Upper lobe of left lung (tissue), 6 donors: Measurements from ENCODE around the gene SUPV3L1. TPM values are rescaled to one million over a fixed set of nuclear protein-coding genes. Genes with fewer than 3 reads are reported as not detected.

Experiments used
- ATAC-seq, 2 donors: fragments of 200-7000 bp; cut with Tn5 transposase; one replicate each; pipeline ENCODE4 v1.9.1; 2022; ENCODE audit warnings: mild to moderate bottlenecking in 2 of 2, moderate library complexity in 2 of 2; ENCODE audit not compliant: low FRiP score in 2 of 2
- DNase-seq, 2 donors: peaks; one replicate each; pipeline ENCODE4 v3.0.0-alpha.2; 2019 to 2020
- H3K27ac ChIP-seq, 4 donors: fragments of 200-600 bp; sonication (generic); one replicate each; pipeline ENCODE4 v1.5.1; 2016 to 2019
- H3K27me3 ChIP-seq, 4 donors: fragments of 200-600 bp; sonication (generic); one replicate each; pipeline ENCODE4 v1.5.1; 2017 to 2019
- H3K36me3 ChIP-seq, 4 donors: fragments of 200-600 bp; sonication (generic); one replicate each; pipeline ENCODE4 v1.5.1; 2016 to 2019
- H3K4me1 ChIP-seq, 4 donors: fragments of 200-600 bp; sonication (generic); one replicate each; pipeline ENCODE4 v1.5.1; 2018 to 2019
- H3K4me3 ChIP-seq, 4 donors: fragments of 200-600 bp; sonication (generic); one replicate each; pipeline ENCODE4 v1.5.1; 2017 to 2019; ENCODE audit warnings: mild to moderate bottlenecking in 2 of 4, moderate library complexity in 1 of 4
- H3K9me3 ChIP-seq, 4 donors: fragments of 200-600 bp; sonication (generic); one replicate each; pipeline ENCODE4 v1.5.1; 2018 to 2019
- EP300 ChIP-seq, 4 donors: sonication (generic); formaldehyde crosslinking; IDR thresholded peaks; one replicate each; pipeline ENCODE4 v1.5.1; 2017; ENCODE audit warnings: antibody characterized with exemption in 4 of 4, control low read depth in 2 of 4
- POLR2A ChIP-seq, 4 donors: fragments of 450-650 bp; IDR thresholded peaks; one replicate each; pipeline ENCODE4 v1.5.1; 2016 to 2017; ENCODE audit warnings: antibody characterized with exemption in 4 of 4, mild to moderate bottlenecking in 2 of 4
- POLR2AphosphoS5 ChIP-seq, 2 donors: sonication (generic); formaldehyde crosslinking; IDR thresholded peaks; one replicate each; pipeline ENCODE4 v1.5.1; 2017; ENCODE audit warnings: antibody characterized with exemption in 2 of 2
- WGBS, 2 donors: methylation state at CpG; one replicate each; pipeline ENCODE4 v1.1.5; 2017 to 2018; 5-methylcytosine and 5-hydroxymethylcytosine counted together
- total RNA-seq, 6 donors: library from RNA; depleted of rRNA in 4 of 6; stranded (reverse); fragments of >200 nt in 4 of 6; gene quantifications; one replicate each; pipeline versions ENCODE4 v1.1.0 to v1.2.1, GENCODE V29; 2016 to 2021
- TF ChIP-seq, protein P1 (sequence below), 6 experiments: fragments of 450-650 bp in 4 of 6; fragments of 200-600 bp in 2 of 6; sonication (generic) in 2 of 6; IDR thresholded peaks; one replicate each; pipeline ENCODE4 v1.5.1; 2016 to 2019; ENCODE audit warnings: antibody characterized with exemption in 6 of 6
- donor health status: DM: no; HTN: no; CAD: no; lungs with moderate emphysema.
- donor health status: DM: no; HTN: yes; CAD: no; lungs with severe emphysema.

Gene SUPV3L1
- total RNA-seq, 6 donors from 2014 or later, result 17.0 to 47.1 (median 21.5) TPM

DNA sequence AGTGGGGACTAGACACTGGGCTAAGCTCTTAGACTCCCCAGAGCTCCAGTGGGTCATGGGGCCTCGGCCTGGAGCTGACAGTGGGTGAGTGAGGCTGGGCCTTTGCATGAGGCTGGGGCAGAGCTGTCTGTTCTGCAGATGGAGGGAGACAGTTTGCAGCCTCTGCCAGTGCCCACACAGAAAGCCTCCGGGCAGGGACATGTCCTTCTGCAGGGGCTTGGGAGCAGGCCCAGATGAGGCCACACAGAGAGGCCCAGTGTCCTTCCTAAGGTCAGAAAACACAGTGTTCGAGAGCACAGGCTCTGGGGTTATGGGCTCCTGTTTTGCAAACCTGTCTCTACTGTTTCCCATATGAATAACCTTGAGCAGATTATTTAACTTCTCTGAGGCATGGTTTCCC lies 73.1 kb downstream of the SUPV3L1 start:
- WGBS, 2 donors, result 88 to 90% methylated on average over 3 of the region's 3 CpGs
- H3K27me3 ChIP-seq, result no peaks in the 10 kb centered on the region
- no peaks in the 10 kb centered on the region for H3K4me1 ChIP-seq
- no peak for DNase-seq
- H3K36me3 ChIP-seq, result no peaks in the 10 kb centered on the region
- no peaks in the 10 kb centered on the region for H3K9me3 ChIP-seq
- TF ChIP-seq POLR2A (IDR thresholded peaks at IDR 0.05), result no peak
- TF ChIP-seq, protein P1, sequence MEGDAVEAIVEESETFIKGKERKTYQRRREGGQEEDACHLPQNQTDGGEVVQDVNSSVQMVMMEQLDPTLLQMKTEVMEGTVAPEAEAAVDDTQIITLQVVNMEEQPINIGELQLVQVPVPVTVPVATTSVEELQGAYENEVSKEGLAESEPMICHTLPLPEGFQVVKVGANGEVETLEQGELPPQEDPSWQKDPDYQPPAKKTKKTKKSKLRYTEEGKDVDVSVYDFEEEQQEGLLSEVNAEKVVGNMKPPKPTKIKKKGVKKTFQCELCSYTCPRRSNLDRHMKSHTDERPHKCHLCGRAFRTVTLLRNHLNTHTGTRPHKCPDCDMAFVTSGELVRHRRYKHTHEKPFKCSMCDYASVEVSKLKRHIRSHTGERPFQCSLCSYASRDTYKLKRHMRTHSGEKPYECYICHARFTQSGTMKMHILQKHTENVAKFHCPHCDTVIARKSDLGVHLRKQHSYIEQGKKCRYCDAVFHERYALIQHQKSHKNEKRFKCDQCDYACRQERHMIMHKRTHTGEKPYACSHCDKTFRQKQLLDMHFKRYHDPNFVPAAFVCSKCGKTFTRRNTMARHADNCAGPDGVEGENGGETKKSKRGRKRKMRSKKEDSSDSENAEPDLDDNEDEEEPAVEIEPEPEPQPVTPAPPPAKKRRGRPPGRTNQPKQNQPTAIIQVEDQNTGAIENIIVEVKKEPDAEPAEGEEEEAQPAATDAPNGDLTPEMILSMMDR (IDR thresholded peaks at IDR 0.05), result no peak
- no peak for TF ChIP-seq EP300 (IDR thresholded peaks at IDR 0.05)
- TF ChIP-seq POLR2AphosphoS5 (IDR thresholded peaks at IDR 0.05), result no peak
- no peak overlapping the region for H3K4me3 ChIP-seq
- no peak overlapping the region for H3K27ac ChIP-seq
- no peak for ATAC-seq

DNA sequence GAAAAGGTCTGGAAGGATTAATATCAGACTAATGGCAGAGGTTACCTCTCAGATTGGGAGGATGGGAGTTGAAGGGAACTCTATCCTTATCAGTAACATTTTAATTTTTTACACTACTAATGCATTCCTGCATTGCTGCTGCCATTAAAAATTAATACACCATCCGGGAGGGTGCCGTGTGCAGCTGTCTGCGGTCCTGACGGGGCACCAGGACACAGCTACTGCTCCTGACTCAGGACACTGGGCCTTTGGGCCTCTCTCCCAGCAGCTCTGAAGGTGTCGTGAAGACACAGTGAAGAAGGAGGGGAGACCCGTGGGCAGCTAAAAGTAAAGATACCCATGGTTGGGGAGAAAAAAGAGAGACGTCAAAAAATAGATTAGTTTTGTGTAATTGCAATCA lies 74.8 kb downstream of the SUPV3L1 start:
- TF ChIP-seq POLR2A (IDR thresholded peaks at IDR 0.05) (no peak), EP300 (IDR thresholded peaks at IDR 0.05) (no peak), POLR2AphosphoS5 (IDR thresholded peaks at IDR 0.05) (no peak)
- TF ChIP-seq, protein P1 (IDR thresholded peaks at IDR 0.05), result no peak
- H3K4me1 ChIP-seq, result no peaks in the 10 kb centered on the region
- H3K36me3 ChIP-seq, result no peaks in the 10 kb centered on the region
- H3K27me3 ChIP-seq, result no peaks in the 10 kb centered on the region
- no peak overlapping the region for H3K27ac ChIP-seq
- H3K4me3 ChIP-seq, result no peak overlapping the region
- no peaks in the 10 kb centered on the region for H3K9me3 ChIP-seq
- WGBS, 2 donors, result 62 to 80% methylated on average over 7 of the region's 7 CpGs
- ATAC-seq (no peak), DNase-seq (no peak)

Other genes with a start within 250 kb of the SUPV3L1 start
- gene DDX21, start 224.1 kb upstream of the SUPV3L1 start, total RNA-seq, result 10 to 100 TPM; 18.4 to 86.5 (median 44.3) TPM
- gene KIFBP, start 191.4 kb upstream of the SUPV3L1 start, total RNA-seq, result 10 to 100 TPM; 18.9 to 27.6 (median 21.4) TPM
- 100 to 1,000 TPM in 5 of 6 donors, 10 to 100 TPM in 1; 96.4 to 326 (median 203) TPM for gene SRGN, start 92.1 kb upstream of the SUPV3L1 start, total RNA-seq
- gene VPS26A, start 56.1 kb upstream of the SUPV3L1 start, total RNA-seq, result 10 to 100 TPM; 18.9 to 57.7 (median 40.9) TPM
- 10 to 100 TPM in 2 of 6 donors, 1 to 10 TPM in 4; 3.2 to 12.6 (median 7.5) TPM for gene HKDC1, start 40.1 kb downstream of the SUPV3L1 start, total RNA-seq
- gene HK1, start 98.3 kb downstream of the SUPV3L1 start, total RNA-seq, result 10 to 100 TPM; 60.8 to 98.5 (median 88.9) TPM
- gene TACR2, start 236.7 kb downstream of the SUPV3L1 start, total RNA-seq, result 1 to 10 TPM in 2 of 6 donors, under 1 TPM in 1, not detected in 3; 0.94 to 1.4 (median 1.2) TPM